ENCODE results near the gene ETFDH.

ETFDH gene

GRCh38 chr4:158671915-158672806, at the start of gene ETFDH:
Gene ETFDH (plus strand): TSS chr4:158672296. CDS start chr4:158672457, 161 bp downstream.
- H3K4me3 ChIP-seq (ENCODE audit: low read length), result peak within 1 kb of the TSS; percentile 88
- H3F3A ChIP-seq (ENCODE audit: insufficient read depth, low read length), result peaks cover 22% of the 10 kb centered on the region
- H3K9me2 ChIP-seq (replicated peaks; ENCODE audit: insufficient read depth, low read length), result no peaks in the 10 kb centered on the region
- H3K9me3 ChIP-seq (replicated peaks; ENCODE audit: insufficient read depth, low read length), result no peaks in the 10 kb centered on the region
- H3K4me1 ChIP-seq (ENCODE audit: low read length), result 0 out of 2 replicates have a peak, but pooled peaks cover 9% of the 10 kb centered on the region
- H3K27ac ChIP-seq (ENCODE audit: low read length), result peak within 1 kb of the TSS; percentile 90
- peak within 1 kb of the TSS; percentile 85 for H3K9ac ChIP-seq (ENCODE audit: low read length)
- peak within 1 kb of the TSS; percentile 91 for H2AFZ ChIP-seq (ENCODE audit: low read length)
- no peaks in the 10 kb centered on the region; the same call in 1 of the 2 replicates for H4K20me1 ChIP-seq (ENCODE audit: insufficient read depth, low read length)
- peak; percentile 99 for DNase-seq
- H3K36me3 ChIP-seq (replicated peaks; ENCODE audit: insufficient read depth, low read length), result no peaks in the 10 kb centered on the region; the same call in 1 of the 2 replicates
- no peak for TF ChIP-seq EZH2phosphoT487 (IDR thresholded peaks at IDR 0.05; ENCODE audit: low read length)
- peak; percentile 75 for TF ChIP-seq CTCF (IDR thresholded peaks at IDR 0.05; ENCODE audit: low read length)
- TF ChIP-seq EZH2 (optimal IDR thresholded peaks at IDR 0.05; ENCODE audit: low read depth, low read length), result no peak
- H3K79me2 ChIP-seq (ENCODE audit: low read length), result peaks cover 55% of the 10 kb centered on the region
- H3K27me3 ChIP-seq (replicated peaks; ENCODE audit: insufficient read depth, low read length), result no peaks in the 10 kb centered on the region
- H3K4me2 ChIP-seq (ENCODE audit: low read depth, low read length), result peak within 1 kb of the TSS; percentile 92

GRCh38 chr4:158624889-158625478, 47.1 kb upstream of the ETFDH start:
- Histone ChIP-seq H3K36me3 (replicated peaks; ENCODE audit: insufficient read depth, low read length) (no peaks in the 10 kb centered on the region), H3K79me2 (ENCODE audit: low read length) (no peaks in the 10 kb centered on the region), H3K4me3 (ENCODE audit: low read length) (no peak overlapping the region), H2AFZ (ENCODE audit: low read length) (no peak overlapping the region), H4K20me1 (ENCODE audit: insufficient read depth, low read length) (no peaks in the 10 kb centered on the region), H3K9me2 (replicated peaks; ENCODE audit: insufficient read depth, low read length) (no peaks in the 10 kb centered on the region), H3K9ac (ENCODE audit: low read length) (no peak overlapping the region), H3K4me1 (ENCODE audit: low read length) (no peaks in the 10 kb centered on the region), H3K4me2 (ENCODE audit: low read depth, low read length) (no peak overlapping the region), H3K9me3 (replicated peaks; ENCODE audit: insufficient read depth, low read length) (no peaks in the 10 kb centered on the region), H3K27ac (ENCODE audit: low read length) (no peak overlapping the region), H3F3A (ENCODE audit: insufficient read depth, low read length) (no peaks in the 10 kb centered on the region), H3K27me3 (replicated peaks; ENCODE audit: insufficient read depth, low read length) (no peaks in the 10 kb centered on the region)
- TF ChIP-seq CTCF (IDR thresholded peaks at IDR 0.05; ENCODE audit: low read length) (peak; percentile 79), EZH2phosphoT487 (IDR thresholded peaks at IDR 0.05; ENCODE audit: low read length) (no peak)
- DNase-seq, result peak; percentile 55

- H3K36me3 ChIP-seq (replicated peaks; ENCODE audit: insufficient read depth, low read length), result no peaks in the 10 kb centered on the region
- no peaks in the 10 kb centered on the region for H3F3A ChIP-seq (ENCODE audit: insufficient read depth, low read length)
- no peaks in the 10 kb centered on the region for H3K27me3 ChIP-seq (replicated peaks; ENCODE audit: insufficient read depth, low read length)
- H2AFZ ChIP-seq (ENCODE audit: low read length), result no peak overlapping the region
- no peaks in the 10 kb centered on the region for H3K9me2 ChIP-seq (replicated peaks; ENCODE audit: insufficient read depth, low read length)
- no peak overlapping the region for H3K27ac ChIP-seq (ENCODE audit: low read length)
- H3K79me2 ChIP-seq (ENCODE audit: low read length), result no peaks in the 10 kb centered on the region
- H3K4me2 ChIP-seq (ENCODE audit: low read depth, low read length), result no peak overlapping the region
- no peak for TF ChIP-seq CTCF (IDR thresholded peaks at IDR 0.05; ENCODE audit: low read length)
- TF ChIP-seq EZH2 (optimal IDR thresholded peaks at IDR 0.05; ENCODE audit: low read depth, low read length), result no peak
- no peak for TF ChIP-seq EZH2phosphoT487 (IDR thresholded peaks at IDR 0.05; ENCODE audit: low read length)
- H3K9ac ChIP-seq (ENCODE audit: low read length), result no peak overlapping the region
- H3K4me1 ChIP-seq (ENCODE audit: low read length), result no peaks in the 10 kb centered on the region
- no peak for DNase-seq
- no peaks in the 10 kb centered on the region for H3K9me3 ChIP-seq (replicated peaks; ENCODE audit: insufficient read depth, low read length)
- H3K4me3 ChIP-seq (ENCODE audit: low read length), result no peak overlapping the region
- H4K20me1 ChIP-seq (ENCODE audit: insufficient read depth, low read length), result no peaks in the 10 kb centered on the region
Observed at GRCh38 chr4:158625544-158625943, 46.6 kb upstream of the ETFDH start.
